Adrenal gland (tissue), 12 donors: ENCODE results near the gene ARHGEF37. TPM values are rescaled to one million over a fixed set of nuclear protein-coding genes. Genes with fewer than 3 reads are reported as not detected.

Source experiments
- DNase-seq, 7 donors: peaks; one replicate each; pipeline ENCODE4 v3.0.0-alpha.2; 2019 to 2020
- H3K27ac ChIP-seq, 5 donors: fragments of 200-600 bp; sonication (generic) in 4 of 5; 1 replicate in 3 of 5; 2 replicates in 2 of 5; pipeline versions ENCODE4 v1.5.1 to v1.8.0; 2016 to 2020; ENCODE audit warnings: mild to moderate bottlenecking in 1 of 5
- H3K27me3 ChIP-seq: fragments of 200-600 bp; 2 replicates; pipeline ENCODE4 v1.8.0; 2021
- H3K36me3 ChIP-seq, 2 donors: fragments of 200-600 bp; replicated peaks in 1 of 2; 1 replicate in 1 of 2; 2 replicates in 1 of 2; pipeline versions ENCODE4 v1.5.1 to v1.8.0; 2018 to 2022
- H3K4me1 ChIP-seq, 2 donors: fragments of 200-600 bp; replicated peaks in 1 of 2; 1 replicate in 1 of 2; 2 replicates in 1 of 2; pipeline versions ENCODE4 v1.5.1 to v1.8.0; 2018 to 2021
- H3K4me3 ChIP-seq, 4 donors: fragments of 200-600 bp; sonication (generic) in 3 of 4; one replicate each; pipeline ENCODE4 v1.5.1; 2016 to 2018
- H3K9me3 ChIP-seq, 3 donors: fragments of 200-600 bp; sonication (generic) in 1 of 3; replicated peaks in 1 of 3; 1 replicate in 2 of 3; 2 replicates in 1 of 3; pipeline versions ENCODE4 v1.5.1 to v1.8.0; 2016 to 2021
- POLR2A ChIP-seq, 2 donors: fragments of 450-650 bp; IDR thresholded peaks; one replicate each; pipeline ENCODE4 v1.6.1; 2017; ENCODE audit warnings: antibody characterized with exemption in 2 of 2, mild to moderate bottlenecking in 2 of 2, moderate library complexity in 1 of 2
- WGBS, 4 donors: extraction: QIAGEN DNeasy Blood & Tissue Kit in 2 of 4; methylation state at CpG; one replicate each; pipeline versions ENCODE4 v1.1.5 to v1.1.7; 2013 to 2017; 5-methylcytosine and 5-hydroxymethylcytosine counted together
- intact Hi-C, 2 donors: fragments of 100-400 bp; cut with DNase I; formaldehyde crosslinking; loops; one replicate each; pipeline versions ENCODE4 v1.14.1 to v1.15.0; 2022 to 2023
- polyA plus RNA-seq, 3 donors: library from polyadenylated mRNA; stranded (reverse); fragments of 200-250 nt in 2 of 3; fragments of 350-450 nt in 1 of 3; fragmentation: Illumina TruSeq in 1 of 3; extraction: RNeasy Lipid Tissue Mini Kit (QIAGEN cat#74804) in 1 of 3; gene quantifications; one replicate each; pipeline ENCODE4 v1.2.3, GENCODE V29; 2013 to 2014
- total RNA-seq, 9 donors: library from RNA; depleted of rRNA in 4 of 9; stranded (reverse); fragments of >200 nt in 4 of 9; fragments of 120-200 nt in 1 of 9; fragmentation: NEBNext Ultra II Directional in 1 of 9; extraction: Animal tissue kit (Norgen Biotek cat#: 25700) in 1 of 9; gene quantifications; one replicate each; pipeline versions ENCODE4 v1.1.0 to v1.2.4, GENCODE V29; 2013 to 2023
- TF ChIP-seq, protein P1 (sequence below), 6 experiments: fragments of 450-650 bp in 4 of 6; fragments of 200-600 bp in 2 of 6; sonication (generic) in 1 of 6; IDR thresholded peaks; 1 replicate in 5 of 6; 2 replicates in 1 of 6; pipeline versions ENCODE4 v1.5.1 to v1.8.0; 2016 to 2021; ENCODE audit warnings: antibody characterized with exemption in 6 of 6, mild to moderate bottlenecking in 2 of 6, moderate library complexity in 1 of 6
- donor health status: healthy with polysubstance abuse.
- donor health status: Bipolar disorder and iron deficiency.
- donor health status: DM: yes; HTN: yes; CAD: no.
- donor health status: DM: no; HTN: no; CAD: no.
- donor health status: DM: no; HTN: no; CAD: no.
- donor health status: DM: yes; HTN: yes; CAD: no.

The ARHGEF37 gene
- total and polyA plus RNA-seq, 12 donors: 0.83 to 8.4 (median 4.0) TPM

DNA sequence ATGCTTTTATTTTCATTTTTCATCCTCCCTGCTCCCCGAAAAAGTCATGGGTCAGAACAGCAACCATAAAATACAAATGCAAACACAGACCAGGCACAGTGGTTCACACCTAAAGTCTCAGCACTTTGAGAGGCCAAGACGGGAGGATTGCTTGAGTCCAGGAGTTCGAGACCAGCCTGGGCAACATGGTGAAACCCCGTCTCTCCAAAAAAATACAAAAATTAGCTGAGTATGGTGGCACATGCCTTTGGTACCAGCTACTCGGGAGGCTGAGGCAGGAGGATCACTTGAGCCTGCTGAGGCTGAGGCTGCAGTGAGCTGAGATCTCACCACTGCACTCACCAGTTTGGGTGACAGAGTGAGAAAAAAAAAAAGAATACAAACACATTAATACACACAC lies 60.3 kb downstream of the ARHGEF37 start:
- H3K4me3 ChIP-seq: no peak overlapping the region
- WGBS, 4 donors: 77 to 89% (median 83%) methylated on average over 5 of the region's 5 CpGs
- H3K27me3 ChIP-seq: no peaks in the 10 kb centered on the region
- no peaks in the 10 kb centered on the region for H3K36me3 ChIP-seq
- peaks cover 7 to 8% of the 10 kb centered on the region in 2 donors for H3K4me1 ChIP-seq
- TF ChIP-seq POLR2A (IDR thresholded peaks at IDR 0.05): no peak
- TF ChIP-seq, protein P1, sequence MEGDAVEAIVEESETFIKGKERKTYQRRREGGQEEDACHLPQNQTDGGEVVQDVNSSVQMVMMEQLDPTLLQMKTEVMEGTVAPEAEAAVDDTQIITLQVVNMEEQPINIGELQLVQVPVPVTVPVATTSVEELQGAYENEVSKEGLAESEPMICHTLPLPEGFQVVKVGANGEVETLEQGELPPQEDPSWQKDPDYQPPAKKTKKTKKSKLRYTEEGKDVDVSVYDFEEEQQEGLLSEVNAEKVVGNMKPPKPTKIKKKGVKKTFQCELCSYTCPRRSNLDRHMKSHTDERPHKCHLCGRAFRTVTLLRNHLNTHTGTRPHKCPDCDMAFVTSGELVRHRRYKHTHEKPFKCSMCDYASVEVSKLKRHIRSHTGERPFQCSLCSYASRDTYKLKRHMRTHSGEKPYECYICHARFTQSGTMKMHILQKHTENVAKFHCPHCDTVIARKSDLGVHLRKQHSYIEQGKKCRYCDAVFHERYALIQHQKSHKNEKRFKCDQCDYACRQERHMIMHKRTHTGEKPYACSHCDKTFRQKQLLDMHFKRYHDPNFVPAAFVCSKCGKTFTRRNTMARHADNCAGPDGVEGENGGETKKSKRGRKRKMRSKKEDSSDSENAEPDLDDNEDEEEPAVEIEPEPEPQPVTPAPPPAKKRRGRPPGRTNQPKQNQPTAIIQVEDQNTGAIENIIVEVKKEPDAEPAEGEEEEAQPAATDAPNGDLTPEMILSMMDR (IDR thresholded peaks at IDR 0.05): no peak
- no peaks in the 10 kb centered on the region for H3K9me3 ChIP-seq
- intact Hi-C loops: loop anchor here in 1 of 2 donors (10.0 kb wide), 1 partner anchor 93 kb away; the partner anchor contains the start of gene PPARGC1B
- no peak overlapping the region for H3K27ac ChIP-seq
- DNase-seq: no peak

DNA sequence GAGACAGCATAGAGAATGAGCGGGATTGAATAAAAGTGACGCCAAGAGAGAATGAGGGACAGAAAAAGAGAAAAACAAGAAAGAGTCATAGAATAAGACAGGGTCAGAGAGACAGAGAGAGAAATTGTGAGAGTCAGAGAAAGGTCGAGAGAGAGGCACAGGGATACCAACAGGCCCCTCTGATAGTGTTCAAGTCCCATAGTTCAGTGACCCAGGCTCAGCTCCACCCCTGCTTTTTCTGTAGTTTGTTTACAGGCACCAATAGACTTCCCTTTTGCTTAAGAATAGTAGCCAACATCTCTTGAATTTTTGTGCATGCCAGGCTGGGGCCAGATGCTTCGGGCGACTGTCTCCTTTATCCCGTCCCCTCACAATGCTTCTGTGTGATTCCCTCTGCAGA lies 62.5 kb downstream of the ARHGEF37 start:
- no peaks in the 10 kb centered on the region for H3K36me3 ChIP-seq
- TF ChIP-seq, protein P1 (IDR thresholded peaks at IDR 0.05): no peak
- TF ChIP-seq POLR2A (IDR thresholded peaks at IDR 0.05): no peak
- intact Hi-C loops: loop anchor here in 1 of 2 donors (10.0 kb wide), 1 partner anchor 91 kb away; the partner anchor contains the start of gene PPARGC1B
- 80 to 87% (median 84%) methylated on average over 6 of the region's 6 CpGs for WGBS, 4 donors
- no peak overlapping the region for H3K27ac ChIP-seq
- DNase-seq: no peak
- H3K4me1 ChIP-seq: peaks cover 7 to 8% of the 10 kb centered on the region in 2 donors
- H3K4me3 ChIP-seq: no peak overlapping the region
- H3K9me3 ChIP-seq: no peaks in the 10 kb centered on the region
- no peaks in the 10 kb centered on the region for H3K27me3 ChIP-seq

DNA sequence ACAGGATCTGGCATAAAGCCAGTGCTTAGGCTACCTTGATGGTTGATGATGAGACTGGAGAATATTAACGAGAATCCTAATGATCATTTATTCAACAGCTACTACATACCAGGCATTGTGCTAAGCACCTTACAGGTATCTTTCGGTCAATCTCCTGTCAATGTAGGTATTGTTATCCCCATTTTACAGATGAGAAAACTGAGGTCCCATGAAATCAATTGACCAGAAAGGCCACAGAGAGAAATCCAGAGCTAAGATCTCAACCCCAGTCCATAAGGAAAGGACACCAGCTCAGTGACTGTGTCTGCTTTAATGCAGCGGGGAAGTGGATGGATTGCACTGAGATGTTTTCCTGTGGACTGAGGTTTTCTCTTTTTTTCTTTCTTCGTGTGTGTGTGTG lies 63.3 kb downstream of the ARHGEF37 start:
- H3K36me3 ChIP-seq: no peaks in the 10 kb centered on the region
- no peak for DNase-seq
- 81 to 86% (median 83%) methylated on average over 3 to 4 of the region's 4 CpGs for WGBS, 4 donors
- no peak overlapping the region for H3K4me3 ChIP-seq
- H3K4me1 ChIP-seq: peaks cover 4 to 5% of the 10 kb centered on the region in 2 donors
- no peaks in the 10 kb centered on the region for H3K9me3 ChIP-seq
- H3K27ac ChIP-seq: no peak overlapping the region
- TF ChIP-seq, protein P1 (IDR thresholded peaks at IDR 0.05): no peak
- TF ChIP-seq POLR2A (IDR thresholded peaks at IDR 0.05): no peak
- no peaks in the 10 kb centered on the region for H3K27me3 ChIP-seq
- intact Hi-C loops: loop anchor here in 1 of 2 donors (10.0 kb wide), 1 partner anchor 90 kb away; the partner anchor contains the start of gene PPARGC1B

DNA sequence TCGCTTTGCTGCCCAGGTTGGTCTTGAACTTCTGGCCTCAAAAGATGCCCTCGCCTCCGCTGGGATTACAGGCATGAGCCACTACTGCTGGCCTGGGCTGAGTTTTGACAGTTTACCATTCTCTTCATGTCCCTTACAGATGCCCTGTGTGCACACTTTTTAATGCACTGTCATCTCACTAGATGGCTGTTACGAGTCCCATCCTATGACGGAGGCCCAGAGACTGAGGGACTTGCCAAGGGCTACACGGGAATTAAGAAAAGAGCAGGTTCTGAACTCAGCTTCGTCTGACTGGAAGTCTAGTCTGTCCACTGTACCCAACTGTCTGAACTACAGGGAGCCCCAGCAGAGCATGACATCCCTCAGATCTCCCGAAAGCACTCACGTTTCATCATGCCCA lies 63.9 kb downstream of the ARHGEF37 start:
- Histone ChIP-seq H3K4me1 (no peaks in the 10 kb centered on the region), H3K27ac (no peak overlapping the region), H3K36me3 (no peaks in the 10 kb centered on the region), H3K9me3 (no peaks in the 10 kb centered on the region), H3K27me3 (no peaks in the 10 kb centered on the region), H3K4me3 (no peak overlapping the region)
- WGBS, 4 donors: 70 to 75% (median 72%) methylated on average over 9 of the region's 9 CpGs
- intact Hi-C loops: loop anchor here in 1 of 2 donors (10.0 kb wide), 1 partner anchor 90 kb away; the partner anchor contains the start of gene PPARGC1B
- TF ChIP-seq POLR2A (IDR thresholded peaks at IDR 0.05): no peak
- TF ChIP-seq, protein P1 (IDR thresholded peaks at IDR 0.05): no peak
- no peak for DNase-seq
